K562 (cell line): ENCODE measurements around the gene LACTBL1. TPM values are rescaled to one million over a fixed set of nuclear protein-coding genes. Genes with fewer than 3 reads are reported as not detected.

Source experiments
- ATAC-seq: fragments of 200-7000 bp; cut with Tn5 transposase; 3 replicates; pipeline ENCODE4 v1.9.1; 2020; ENCODE audit warnings: moderate library complexity
- BruUV-seq: library from RNA; stranded (reverse); fragments of 400-500 nt; replicated peaks from 2 replicates; lab custom pipeline; 2021; lab: Mats Ljungman, UMichigan
- CTCF ChIA-PET: fragments of 300-600 bp; formaldehyde crosslinking; extraction: SDS; loops from one replicate; lab custom pipeline; 2021; ENCODE audit warnings: low intra/inter-chr PET ratio; lab: Yijun Ruan, JAX
- POLR2A ChIA-PET: fragments of 300-600, 350-650 bp; sonication (Branson Sonifier 250); formaldehyde crosslinking; extraction: SDS; loops from one replicate; lab custom pipeline; 2021; ENCODE audit warnings: antibody characterized with exemption, inconsistent platforms; lab: Yijun Ruan, JAX
- DNase-seq, 4 experiments: peaks; one replicate each; pipeline versions ENCODE4 v3.0.0 to v3.0.0-alpha.2; 2011 to 2018; ENCODE audit warnings: low spot score in 3 of 4, mixed read lengths in 3 of 4; ENCODE audit errors: extremely low read depth in 1 of 4
- FAIRE-seq: peaks from 2 replicates; lab custom pipeline; 2011; peaks lifted over from hg19 to GRCh38; lab: Jason Lieb, UNC
- H2AFZ ChIP-seq: 2 replicates; pipeline ENCODE4 v1.6.0; 2011; ENCODE audit warnings: low read depth, low read length, control low read depth, inconsistent platforms
- H3K27ac ChIP-seq: fragments of 200-600 bp; 3 replicates; pipeline ENCODE4 v1.8.0; 2011; ENCODE audit warnings: low read depth, mild to moderate bottlenecking, control low read depth, inconsistent platforms, low read length, moderate library complexity, mixed read lengths; ENCODE audit errors: extremely low read depth
- H3K27me3 ChIP-seq, 2 experiments: fragments of 300-600 bp in 1 of 2; 2 replicates in 1 of 2; 3 replicates in 1 of 2; pipeline versions ENCODE4 v1.6.0 to v1.8.0; 2011; ENCODE audit warnings: inconsistent platforms in 2 of 2, low read length in 2 of 2, mild to moderate bottlenecking in 1 of 2, mixed read lengths in 1 of 2, moderate library complexity in 1 of 2; ENCODE audit not compliant: control insufficient read depth in 2 of 2, insufficient read depth in 2 of 2
- H3K36me3 ChIP-seq: fragments of 300-600 bp; 3 replicates; pipeline ENCODE4 v1.8.0; 2011; ENCODE audit warnings: mild to moderate bottlenecking, low read length, inconsistent platforms; ENCODE audit not compliant: control insufficient read depth, insufficient read depth
- H3K4me1 ChIP-seq, 2 experiments: fragments of 200-600 bp in 1 of 2; replicated peaks in 1 of 2; 2 replicates in 1 of 2; 3 replicates in 1 of 2; pipeline versions ENCODE4 v1.5.1 to v1.8.0; 2011; ENCODE audit warnings: inconsistent platforms in 2 of 2, low read length in 2 of 2, mild to moderate bottlenecking in 1 of 2, mixed read lengths in 1 of 2, moderate library complexity in 1 of 2; ENCODE audit not compliant: control insufficient read depth in 2 of 2, insufficient read depth in 2 of 2
- H3K4me2 ChIP-seq: 2 replicates; pipeline ENCODE4 v1.6.1; 2011; ENCODE audit warnings: low read length, control low read depth, inconsistent platforms, mixed read lengths; ENCODE audit not compliant: insufficient read depth
- H3K4me3 ChIP-seq: fragments of 200-600 bp; sonication (generic), shearing (Covaris generic); 2 replicates; pipeline ENCODE4 v1.5.1; 2016; ENCODE audit warnings: control low read depth, inconsistent platforms
- H3K79me2 ChIP-seq: fragments of 200-600 bp; 3 replicates; pipeline ENCODE4 v1.8.0; 2011; ENCODE audit warnings: low read length, inconsistent platforms; ENCODE audit not compliant: control insufficient read depth, insufficient read depth
- H3K9ac ChIP-seq, 2 experiments: 2 replicates each; pipeline versions ENCODE4 v1.6.0 to v1.6.1; 2011; ENCODE audit warnings: low read depth in 2 of 2, low read length in 2 of 2, control low read depth in 1 of 2, inconsistent platforms in 1 of 2, mild to moderate bottlenecking in 1 of 2, mixed read lengths in 1 of 2; ENCODE audit not compliant: insufficient read depth in 1 of 2
- H3K9me1 ChIP-seq: one replicate; pipeline ENCODE4 v1.6.0; 2011; ENCODE audit warnings: inconsistent platforms, mild to moderate bottlenecking, low read length, moderate library complexity; ENCODE audit not compliant: control insufficient read depth, insufficient read depth
- H3K9me3 ChIP-seq: replicated peaks from 2 replicates; pipeline ENCODE4 v1.5.1; 2011; ENCODE audit warnings: low read depth, low read length, inconsistent platforms; ENCODE audit not compliant: control insufficient read depth, insufficient read depth
- H4K20me1 ChIP-seq: replicated peaks from 2 replicates; pipeline ENCODE4 v1.6.1; 2011; ENCODE audit warnings: low read length, inconsistent platforms, mixed read lengths; ENCODE audit not compliant: control insufficient read depth, insufficient read depth
- FOXJ2 ChIP-seq: fragments of 200-800 bp; sonication (Bioruptor generic); IDR thresholded peaks from 2 replicates; pipeline ENCODE4 v1.6.1; 2016; ENCODE audit warnings: missing genetic modification characterization, missing compliant biosample characterization
- NFIC ChIP-seq: fragments of 450-650 bp; IDR thresholded peaks from 2 replicates; pipeline ENCODE4 v1.6.1; 2017; ENCODE audit warnings: mild to moderate bottlenecking, inconsistent platforms
- PBX2 ChIP-seq, 2 experiments: IDR thresholded peaks in 1 of 2; conservative IDR thresholded peaks in 1 of 2; 2 replicates each; pipeline ENCODE4 v1.6.1; 2016; ENCODE audit warnings: low read depth in 2 of 2, mild to moderate bottlenecking in 1 of 2, missing compliant biosample characterization in 1 of 2, missing genetic modification characterization in 1 of 2, moderate library complexity in 1 of 2
- ZHX1 ChIP-seq: fragments of 150-350 bp; conservative IDR thresholded peaks from 2 replicates; pipeline ENCODE4 v1.6.1; 2014; ENCODE audit warnings: low read length
- WGBS: fragments of 100-300 bp; shearing (Covaris generic); methylation state at CpG from one replicate; pipeline ENCODE4 v1.1.6; 2016; ENCODE audit warnings: low coverage, mixed read lengths; ENCODE audit not compliant: insufficient coverage; ENCODE audit errors: missing lambda C conversion rate; 5-methylcytosine and 5-hydroxymethylcytosine counted together
- in situ Hi-C: fragments of 300-500 bp; cut with MboI; formaldehyde crosslinking; loops from 4 replicates; pipeline ENCODE4 v1.15.0; 2018; ENCODE audit warnings: inconsistent platforms, mixed read lengths
- intact Hi-C: fragments of 100-400 bp; cut with micrococcal nuclease; formaldehyde crosslinking; loops from 2 replicates; pipeline ENCODE4 v1.14.2; 2022
- polyA plus RNA-seq, 8 experiments: library from polyadenylated mRNA; depleted of rRNA in 4 of 8; stranded (reverse) in 5 of 8; unstranded in 3 of 8; fragments of >200 nt; fragmentation: Nextera tagmentation in 2 of 8; fragmentation: Illumina TruSeq in 1 of 8; extraction: Ambion mirVana in 2 of 8; extraction: Trizol in 1 of 8; gene quantifications; 2 replicates each; pipeline versions ENCODE4 v1.2.1 to v1.2.3, GENCODE V29; 2011 to 2014; ENCODE audit warnings: inconsistent platforms in 1 of 8, missing spikeins in 1 of 8
- total RNA-seq, 7 experiments: library from RNA; depleted of rRNA in 6 of 7; stranded (reverse); fragments of >200 nt in 6 of 7; fragmentation: Illumina TruSeq in 2 of 7; extraction: Trizol in 2 of 7; gene quantifications; 2 replicates each; pipeline versions ENCODE4 v1.2.1 to v1.2.3, GENCODE V29; 2011 to 2021; ENCODE audit warnings: low replicate concordance in 1 of 7

Gene LACTBL1
- total and polyA plus RNA-seq, 9 of the 15 experiments (the other 6 are each of a cell fraction or from before 2014, with no cell fraction given): not detected

GRCh38 chr1:22969304-22969709, 3.4 kb downstream of the LACTBL1 start:
- in situ Hi-C loops (no loop called here), intact Hi-C loops (no loop called here)
- Histone ChIP-seq H3K9me1 (no peaks in the 10 kb centered on the region), H4K20me1 (no peaks in the 10 kb centered on the region), H3K27ac (no peak overlapping the region), H3K4me1 (no peaks in the 10 kb centered on the region; a peak in 2 of 5 replicates), H3K79me2 (no peaks in the 10 kb centered on the region), H3K27me3 (peaks cover 15 to 24% of the 10 kb centered on the region in 2 experiments), H3K4me2 (no peak overlapping the region), H3K4me3 (no peak overlapping the region), H3K36me3 (no peaks in the 10 kb centered on the region), H3K9ac (no peak overlapping the region), H2AFZ (no peak overlapping the region), H3K9me3 (no peaks in the 10 kb centered on the region)
- ChIA-PET CTCF (no interaction called here), POLR2A (no interaction called here)
- DNase-seq (no peak), ATAC-seq (no peak), FAIRE-seq (no peak)
- BruUV-seq: no TSS peak
- WGBS: 0% methylated on average over 5 of the region's 5 CpGs
- TF ChIP-seq ZHX1 (no peak), PBX2 (CRISPR knock-in tag; IDR thresholded peaks at IDR 0.05; ENCODE audit: low read depth) (no peak), PBX2 (tag; conservative IDR thresholded peaks at IDR 0.05; ENCODE audit: low read depth) (0 out of 2 replicates have a peak, but pooled peaks have one; percentile 14), FOXJ2 (0 out of 2 replicates have a peak, but pooled peaks have one; percentile 32), NFIC (0 out of 2 replicates have a peak, but pooled peaks have one; percentile 12)
